GM15510 (cell line): Measurements from ENCODE around the gene ZFAND6.

Experiments used
- POLR2A ChIP-seq: IDR thresholded peaks from 3 replicates; pipeline ENCODE4 v1.6.1; 2011; ENCODE audit warnings: borderline replicate concordance; ENCODE audit not compliant: insufficient read length; ENCODE audit errors: extremely low read depth

Gene ZFAND6

DNA sequence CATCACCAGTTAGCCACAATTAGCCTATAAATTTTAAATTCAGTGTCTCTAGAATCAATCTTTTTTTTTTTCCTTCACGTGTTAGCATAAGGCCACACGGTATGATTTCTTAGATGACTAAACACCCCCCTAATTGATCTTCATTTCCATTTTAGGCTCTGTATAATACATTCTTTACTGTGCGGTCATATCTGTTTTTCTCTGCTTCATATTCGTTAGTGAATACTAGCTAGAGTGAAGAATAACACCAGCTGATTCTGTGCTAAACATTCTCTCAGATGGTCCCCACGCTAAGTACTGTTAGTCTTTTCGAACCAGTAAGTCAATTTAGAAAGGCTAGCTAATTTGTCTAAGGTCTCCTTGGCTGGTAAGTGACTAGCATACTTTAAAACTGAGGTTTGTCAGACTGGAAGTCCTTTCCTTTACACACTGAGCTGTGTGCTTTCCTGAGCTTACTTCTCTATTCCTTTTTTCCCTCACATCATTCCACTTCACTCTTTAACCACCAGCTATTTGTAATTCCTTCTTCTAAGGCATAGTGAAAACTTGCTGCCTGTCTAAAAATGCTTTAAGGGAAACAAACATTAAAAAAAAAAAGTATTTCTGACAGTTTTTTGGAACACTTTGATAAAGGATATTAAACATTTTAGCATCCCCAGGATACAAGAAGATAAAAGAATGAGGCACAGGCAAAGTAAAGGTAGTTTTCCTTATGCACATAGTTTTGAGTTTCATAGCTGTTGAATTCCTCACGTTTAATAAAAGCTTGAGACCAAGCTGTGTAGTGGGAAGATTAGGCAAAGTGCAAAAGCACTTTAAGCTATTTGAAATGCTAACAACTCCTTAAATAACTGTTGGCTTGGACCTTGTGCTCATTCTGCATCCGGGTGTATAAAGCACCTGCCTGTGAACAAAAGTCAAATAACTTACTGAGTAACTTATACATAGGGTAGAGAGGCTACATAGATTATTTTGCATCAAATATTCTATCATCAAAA, 17.1 kb downstream of the ZFAND6 start:
- no peak for TF ChIP-seq POLR2A

DNA sequence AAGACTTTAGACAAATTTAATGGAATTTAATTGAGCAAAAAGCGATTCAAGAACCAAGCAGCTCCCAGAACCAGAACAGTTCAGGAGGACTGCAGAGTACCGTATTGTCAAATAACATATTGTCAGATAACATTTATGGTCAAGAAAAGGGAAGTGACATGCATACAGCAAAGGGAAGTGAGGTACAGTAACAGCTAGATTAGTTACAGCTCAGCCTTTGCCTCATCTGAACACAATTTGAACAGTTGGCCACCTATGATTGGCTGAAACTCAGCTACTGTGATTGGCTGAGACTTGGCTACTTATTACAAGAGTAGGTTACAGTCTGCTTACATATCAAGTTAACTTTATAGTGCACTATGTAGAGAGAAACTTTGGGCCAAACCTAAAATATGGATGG, 21.9 kb downstream of the ZFAND6 start:
- no peak for TF ChIP-seq POLR2A

DNA sequence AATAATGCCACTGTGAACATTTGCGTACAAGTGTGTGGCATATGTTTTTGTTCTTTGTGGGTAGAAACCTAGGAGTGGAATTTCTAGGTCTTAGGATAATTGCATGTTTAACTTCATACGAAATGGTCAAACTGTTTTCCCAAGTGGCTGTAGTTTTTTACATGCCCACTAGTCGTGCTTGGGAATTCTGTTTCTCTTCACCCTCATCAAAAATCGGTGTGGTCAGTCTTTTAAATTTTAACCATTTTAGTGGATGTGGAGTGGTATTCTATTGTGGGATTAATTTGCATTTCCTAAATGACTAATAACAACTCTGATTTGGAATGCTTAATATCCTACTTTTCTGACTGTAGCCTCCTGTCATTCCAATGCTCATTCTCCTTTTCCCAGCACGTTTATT, 27.6 kb downstream of the ZFAND6 start:
- TF ChIP-seq POLR2A = no peak

DNA sequence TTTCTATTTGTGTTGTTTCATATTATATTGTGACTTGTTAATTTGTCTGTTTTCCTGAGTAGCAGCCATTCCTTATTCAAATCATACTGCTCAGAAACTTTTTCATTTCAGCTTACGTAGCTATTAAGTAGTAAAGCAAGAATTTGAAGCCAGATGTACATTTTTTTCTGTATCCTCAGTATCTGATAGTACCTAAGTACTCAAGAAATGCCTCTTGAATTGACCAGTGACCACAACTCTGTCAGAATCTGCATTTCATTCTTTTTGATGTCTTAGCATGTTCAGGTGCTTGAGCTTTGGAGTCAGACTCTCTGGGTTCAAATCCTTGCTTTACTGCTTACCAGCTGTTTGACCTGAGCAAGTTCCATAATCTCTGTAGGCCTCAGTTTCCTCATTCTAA, 30.6 kb downstream of the ZFAND6 start:
- no peak for TF ChIP-seq POLR2A

DNA sequence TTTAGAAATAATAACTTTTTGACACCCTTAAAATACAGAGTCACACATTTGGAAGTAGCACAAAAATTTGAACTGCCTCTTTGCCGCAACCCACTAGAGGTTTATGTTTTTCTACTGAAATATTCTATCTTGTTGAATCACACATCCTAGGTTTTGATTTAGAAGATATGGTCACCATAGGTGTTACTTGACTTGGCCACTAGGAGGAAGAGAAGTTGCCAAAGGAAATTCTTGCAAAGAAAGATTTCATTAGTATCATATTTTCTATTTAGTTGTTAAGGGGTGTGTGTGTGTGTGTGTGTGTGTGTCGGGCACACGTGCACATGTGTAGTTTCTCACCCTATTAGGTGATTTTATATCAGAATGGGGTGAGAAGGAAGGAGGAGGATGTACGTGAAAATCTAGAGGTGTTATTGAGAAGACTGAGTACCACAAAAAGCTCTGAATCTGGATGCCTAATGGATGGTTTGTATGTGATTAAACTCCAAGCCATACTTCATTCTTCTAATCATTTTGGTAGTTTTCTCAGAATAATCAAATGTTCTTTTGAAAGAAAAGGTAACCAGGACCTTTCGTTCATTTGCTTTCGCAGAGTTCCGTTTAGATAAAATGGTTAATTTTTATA, 31.5 kb downstream of the ZFAND6 start:
- no peak for TF ChIP-seq POLR2A

DNA sequence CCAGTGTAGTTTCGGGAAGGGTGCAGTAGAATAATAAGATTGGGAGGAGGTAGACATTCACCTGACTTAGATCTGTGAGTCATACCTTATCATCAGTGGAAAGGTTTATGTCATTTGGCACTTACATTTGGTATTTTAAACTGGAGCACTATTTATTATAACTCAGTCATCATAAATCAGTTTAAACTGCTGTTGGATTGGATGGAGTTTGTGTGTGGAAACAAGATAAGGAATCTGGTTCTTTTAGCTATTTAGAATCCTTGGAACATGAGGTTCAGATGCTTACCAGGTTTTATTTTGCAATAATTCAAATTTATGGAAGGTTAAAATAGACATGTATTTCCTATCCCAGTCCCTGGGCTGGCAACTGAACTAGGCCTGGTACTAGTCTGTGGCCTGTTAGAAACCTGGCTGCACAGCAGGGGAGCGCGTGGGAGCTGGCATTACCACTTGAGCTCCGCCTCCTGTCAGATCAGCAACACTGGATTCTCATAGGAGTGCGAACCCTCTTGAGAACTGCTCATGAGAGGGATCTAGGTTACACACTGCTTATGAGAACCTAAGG, 34.5 kb downstream of the ZFAND6 start:
- TF ChIP-seq POLR2A = no peak

DNA sequence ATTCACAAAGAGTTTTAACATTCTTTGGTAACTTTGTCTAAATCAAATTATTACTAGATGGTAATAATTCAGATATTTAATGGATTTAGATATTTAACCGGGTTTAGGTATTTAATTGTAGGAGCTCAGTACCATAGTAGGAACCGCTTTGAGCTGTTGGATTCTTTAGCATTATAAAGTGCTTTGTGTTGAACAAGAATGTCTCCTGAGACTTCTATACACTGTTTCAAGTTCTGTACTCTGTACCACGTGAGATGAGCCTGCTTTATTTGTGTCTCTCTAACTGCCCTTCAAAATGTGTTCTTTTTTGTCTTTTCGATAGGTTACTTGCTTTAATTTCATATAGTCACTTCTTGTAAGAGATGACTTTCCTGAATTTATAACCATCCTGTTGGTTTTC, 36.0 kb downstream of the ZFAND6 start:
- TF ChIP-seq POLR2A = no peak

DNA sequence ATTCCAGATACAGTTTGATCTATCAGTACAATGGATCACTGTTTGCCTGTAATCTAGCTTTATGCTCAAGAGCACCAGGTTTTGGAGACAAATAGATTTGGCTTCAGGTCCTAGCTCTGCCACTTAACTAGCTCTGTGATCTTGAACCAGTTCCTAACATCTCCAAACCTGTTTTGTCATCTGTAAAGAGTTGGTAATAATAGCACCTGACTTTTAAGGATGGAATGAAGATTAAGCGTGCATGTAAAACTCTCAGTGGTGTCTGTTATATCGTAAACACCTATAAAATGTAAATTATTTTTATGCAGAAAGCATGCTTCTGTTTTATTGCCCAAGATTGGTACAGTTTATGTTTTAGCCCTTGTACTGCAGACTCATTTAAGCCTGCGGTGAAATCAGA, 36.5 kb downstream of the ZFAND6 start:
- TF ChIP-seq POLR2A = no peak

DNA sequence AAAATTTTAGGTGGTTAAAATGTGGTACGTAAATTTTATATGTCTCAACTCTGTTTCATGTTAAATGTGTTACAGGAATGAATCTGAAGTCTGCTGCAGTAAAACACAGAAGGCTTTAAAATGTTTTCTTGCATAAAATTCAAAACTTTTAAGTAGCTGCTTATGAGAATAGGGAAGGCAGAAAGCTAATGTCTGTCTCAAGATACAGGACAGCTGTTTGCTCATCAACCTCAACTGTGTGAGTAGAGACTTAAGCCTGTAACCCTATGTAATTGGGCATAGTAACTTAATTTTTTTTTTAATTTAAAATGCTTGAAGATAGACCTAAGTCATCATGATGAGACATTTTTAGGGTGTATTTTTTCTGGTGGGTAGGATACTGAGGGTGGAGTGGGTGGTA, 38.9 kb downstream of the ZFAND6 start:
- TF ChIP-seq POLR2A = no peak

DNA sequence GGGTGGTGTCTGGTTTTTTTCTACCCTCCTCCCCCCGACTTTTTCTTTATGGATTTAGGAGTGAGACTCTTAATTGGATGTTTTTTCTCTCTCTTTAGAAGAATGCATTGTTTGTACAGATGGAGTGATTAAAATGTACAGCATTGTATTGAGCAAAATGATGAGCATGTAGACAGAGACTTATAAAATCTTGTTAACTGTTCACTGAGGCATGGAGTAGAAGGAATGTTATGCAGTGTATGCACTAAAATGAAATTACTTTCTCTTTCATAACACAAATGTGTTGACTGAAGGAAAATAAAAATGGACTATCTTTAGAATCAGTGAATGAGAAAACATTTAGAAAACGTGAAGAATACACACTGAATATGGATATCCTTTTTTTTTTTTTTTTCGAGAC, 39.8 kb downstream of the ZFAND6 start:
- no peak for TF ChIP-seq POLR2A

DNA sequence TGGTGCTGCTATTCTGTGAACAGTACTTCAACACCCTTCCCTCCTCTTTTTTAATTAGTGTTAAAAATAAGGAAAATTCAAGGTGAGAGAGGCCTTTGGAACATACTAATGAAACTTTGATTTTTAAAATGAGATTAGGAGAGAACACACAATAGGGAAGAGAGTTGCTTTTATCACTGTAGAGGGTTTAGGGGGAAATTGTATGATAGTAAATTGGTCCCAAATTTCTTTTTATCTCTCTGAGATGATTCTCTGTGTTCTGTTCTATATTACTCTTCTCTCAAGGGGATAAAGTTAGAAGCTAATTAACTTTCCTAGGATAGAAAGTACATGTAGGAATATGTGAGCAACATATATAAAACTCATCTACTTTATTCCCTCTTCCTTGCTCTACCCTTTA, 40.8 kb downstream of the ZFAND6 start:
- no peak for TF ChIP-seq POLR2A

DNA sequence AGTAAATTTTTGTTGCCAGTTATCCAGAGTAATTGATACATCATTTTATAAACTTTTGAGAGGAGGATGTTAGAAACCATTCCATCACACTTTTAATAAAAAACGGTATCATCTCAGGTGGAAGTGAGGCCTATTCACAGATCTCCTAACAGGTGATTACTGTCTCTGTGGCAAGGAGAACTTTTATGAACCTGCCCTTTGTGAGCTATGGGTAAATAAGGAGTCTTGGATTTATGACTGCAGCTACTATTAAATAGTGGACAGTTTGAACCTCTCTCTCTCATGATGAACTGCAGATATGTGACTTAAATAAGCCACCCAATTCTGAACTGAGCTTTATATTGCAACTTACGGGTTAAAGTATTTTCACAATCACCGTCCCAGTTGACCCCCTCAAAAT, 45.7 kb downstream of the ZFAND6 start:
- no peak for TF ChIP-seq POLR2A

DNA sequence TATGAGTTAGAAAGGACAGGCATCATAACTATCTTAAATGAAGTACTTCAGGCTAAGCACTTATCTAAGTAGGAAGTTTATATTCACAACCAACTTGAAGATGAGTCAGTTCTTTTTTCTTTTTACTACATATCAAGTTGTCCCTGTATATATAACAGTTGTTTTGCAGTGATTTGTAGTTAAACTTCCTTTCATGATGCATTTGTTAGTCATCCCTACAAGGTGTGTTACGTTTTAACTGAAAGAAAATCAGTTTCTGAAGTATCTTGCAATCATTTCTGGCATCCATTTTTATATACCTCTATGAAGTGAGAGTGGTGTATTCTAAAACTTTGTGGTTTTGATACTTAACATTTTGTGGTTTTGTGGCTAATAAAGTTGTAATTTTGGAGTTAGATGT, 46.1 kb downstream of the ZFAND6 start:
- TF ChIP-seq POLR2A = no peak

DNA sequence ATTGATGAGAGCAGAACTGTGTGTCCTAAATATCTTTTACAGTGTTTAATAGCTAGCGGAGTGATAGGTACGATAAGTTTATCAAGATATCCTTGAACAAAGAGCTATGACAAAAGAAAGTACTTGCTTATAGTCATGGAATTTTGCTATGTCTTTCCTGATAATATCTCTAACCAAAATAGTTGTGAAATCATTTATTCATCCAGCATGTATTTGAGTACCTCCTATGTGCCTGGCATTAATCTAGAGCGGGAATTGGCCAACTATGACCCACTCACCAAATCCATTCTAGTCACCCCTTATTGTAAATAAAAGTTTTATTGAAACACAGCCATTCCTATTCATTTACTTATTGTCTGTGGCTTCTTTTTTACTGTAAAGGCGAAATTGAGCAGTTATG, 46.6 kb downstream of the ZFAND6 start:
- TF ChIP-seq POLR2A = no peak

DNA sequence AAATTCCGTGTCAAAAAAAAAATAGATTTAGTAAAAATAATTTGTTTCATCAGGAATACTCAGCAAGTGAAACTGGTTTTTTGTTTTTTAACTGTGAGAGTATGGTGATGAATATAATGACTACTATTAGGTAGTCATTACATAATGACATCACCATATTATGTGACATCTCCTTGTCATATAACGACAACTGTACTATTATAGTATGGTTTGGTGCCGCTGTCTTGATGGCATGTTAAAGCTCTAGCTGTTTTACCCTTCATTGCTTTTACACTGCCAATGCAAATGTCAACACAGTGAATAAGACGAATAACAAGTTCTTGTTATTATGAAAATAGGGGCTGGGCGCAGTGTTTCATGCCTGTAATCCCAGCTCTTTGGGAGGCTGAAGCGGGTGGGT, 47.7 kb downstream of the ZFAND6 start:
- no peak for TF ChIP-seq POLR2A

DNA sequence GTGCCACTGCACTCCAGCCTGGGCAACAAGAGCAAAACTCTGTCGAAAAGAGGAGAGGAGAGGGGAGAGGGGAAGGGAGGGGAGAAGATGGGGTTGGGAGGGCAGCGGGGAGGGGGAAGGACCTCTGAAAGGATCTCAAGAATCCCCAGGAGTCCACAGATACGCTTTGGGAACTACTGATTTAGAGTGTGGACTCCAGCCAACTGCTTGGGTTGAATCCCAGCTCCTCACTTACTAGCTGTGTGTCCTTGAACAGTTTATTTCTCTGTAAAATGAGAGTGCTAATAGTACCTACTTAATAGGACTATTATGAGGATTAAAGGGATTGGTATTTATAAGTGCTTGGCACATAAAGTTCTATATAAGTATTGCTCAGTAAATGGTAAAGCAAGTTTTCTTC, 48.3 kb downstream of the ZFAND6 start:
- no peak for TF ChIP-seq POLR2A
